ENCODE results near the gene ACSL4. TPM values are rescaled to one million over a fixed set of nuclear protein-coding genes. Genes with fewer than 3 reads are reported as not detected.

ACSL4 gene
- polyA plus RNA-seq, 1 donor from 2014 or later, result 101 TPM

DNA sequence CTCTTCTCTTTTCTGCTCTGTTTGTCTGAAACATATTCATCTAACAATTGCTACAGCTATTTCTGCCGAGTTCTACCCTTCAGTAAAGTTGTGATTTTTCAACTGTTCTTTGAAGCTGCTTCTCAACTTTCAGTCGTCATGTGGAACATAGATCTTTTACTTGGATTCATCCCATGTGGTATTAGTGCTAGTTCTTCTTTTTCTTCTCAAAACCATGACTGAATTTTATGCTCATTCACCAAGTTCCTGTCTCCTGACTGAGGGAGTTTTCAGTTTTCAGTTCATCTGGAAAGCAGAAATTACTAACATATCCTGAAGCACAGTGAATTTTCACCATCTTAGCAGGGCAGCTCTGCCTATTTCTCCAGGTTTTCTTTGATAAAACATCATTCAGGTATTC lies 12.1 kb downstream of the ACSL4 start:
- Histone ChIP-seq H2AFZ (ENCODE audit: low read depth, low read length) (no peak overlapping the region), H3K27me3 (ENCODE audit: insufficient read depth, low read depth, low read length) (no peaks in the 10 kb centered on the region), H3K79me2 (replicated peaks; ENCODE audit: insufficient read depth, low read length) (no peaks in the 10 kb centered on the region)

GRCh38 chrX:109719264-109719663 lies 13.8 kb downstream of the ACSL4 start:
- Histone ChIP-seq H3K36me3 (ENCODE audit: insufficient read depth, low read length) (no peaks in the 10 kb centered on the region), H3K9ac (ENCODE audit: low read length) (no peak overlapping the region), H4K20me1 (ENCODE audit: insufficient read depth) (no peaks in the 10 kb centered on the region), H3K27ac (ENCODE audit: low read length) (no peak overlapping the region), H2AFZ (ENCODE audit: low read depth, low read length) (no peak overlapping the region), H3K79me2 (replicated peaks; ENCODE audit: insufficient read depth, low read length) (no peaks in the 10 kb centered on the region), H3K9me3 (ENCODE audit: low read length) (no peaks in the 10 kb centered on the region), H3K4me2 (ENCODE audit: low read length) (no peak overlapping the region), H3K27me3 (ENCODE audit: insufficient read depth, low read depth, low read length) (no peaks in the 10 kb centered on the region), H3K4me3 (ENCODE audit: low read length) (no peak overlapping the region), H3F3A (ENCODE audit: insufficient read depth, low read length, poor library complexity, severe bottlenecking) (no peaks in the 10 kb centered on the region), H3K9me2 (ENCODE audit: insufficient read depth, low read length) (no peaks in the 10 kb centered on the region)
- TF ChIP-seq TAF1 (IDR thresholded peaks at IDR 0.05; ENCODE audit: low read depth) (no peak), POLR2AphosphoS5 (IDR thresholded peaks at IDR 0.05) (no peak), CTCF (IDR thresholded peaks at IDR 0.05; ENCODE audit: poor library complexity, severe bottlenecking) (no peak), RAD21 (conservative IDR thresholded peaks at IDR 0.05) (no peak), MXI1 (conservative IDR thresholded peaks at IDR 0.05; ENCODE audit: poor library complexity, severe bottlenecking) (no peak), EP300 (conservative IDR thresholded peaks at IDR 0.05; ENCODE audit: poor library complexity, severe bottlenecking) (no peak), EZH2 (IDR thresholded peaks at IDR 0.05; ENCODE audit: borderline replicate concordance, insufficient read depth, low read length, poor library complexity, severe bottlenecking) (no peak), SMC3 (conservative IDR thresholded peaks at IDR 0.05; ENCODE audit: poor library complexity) (no peak)
- TF ChIP-seq, protein P1, sequence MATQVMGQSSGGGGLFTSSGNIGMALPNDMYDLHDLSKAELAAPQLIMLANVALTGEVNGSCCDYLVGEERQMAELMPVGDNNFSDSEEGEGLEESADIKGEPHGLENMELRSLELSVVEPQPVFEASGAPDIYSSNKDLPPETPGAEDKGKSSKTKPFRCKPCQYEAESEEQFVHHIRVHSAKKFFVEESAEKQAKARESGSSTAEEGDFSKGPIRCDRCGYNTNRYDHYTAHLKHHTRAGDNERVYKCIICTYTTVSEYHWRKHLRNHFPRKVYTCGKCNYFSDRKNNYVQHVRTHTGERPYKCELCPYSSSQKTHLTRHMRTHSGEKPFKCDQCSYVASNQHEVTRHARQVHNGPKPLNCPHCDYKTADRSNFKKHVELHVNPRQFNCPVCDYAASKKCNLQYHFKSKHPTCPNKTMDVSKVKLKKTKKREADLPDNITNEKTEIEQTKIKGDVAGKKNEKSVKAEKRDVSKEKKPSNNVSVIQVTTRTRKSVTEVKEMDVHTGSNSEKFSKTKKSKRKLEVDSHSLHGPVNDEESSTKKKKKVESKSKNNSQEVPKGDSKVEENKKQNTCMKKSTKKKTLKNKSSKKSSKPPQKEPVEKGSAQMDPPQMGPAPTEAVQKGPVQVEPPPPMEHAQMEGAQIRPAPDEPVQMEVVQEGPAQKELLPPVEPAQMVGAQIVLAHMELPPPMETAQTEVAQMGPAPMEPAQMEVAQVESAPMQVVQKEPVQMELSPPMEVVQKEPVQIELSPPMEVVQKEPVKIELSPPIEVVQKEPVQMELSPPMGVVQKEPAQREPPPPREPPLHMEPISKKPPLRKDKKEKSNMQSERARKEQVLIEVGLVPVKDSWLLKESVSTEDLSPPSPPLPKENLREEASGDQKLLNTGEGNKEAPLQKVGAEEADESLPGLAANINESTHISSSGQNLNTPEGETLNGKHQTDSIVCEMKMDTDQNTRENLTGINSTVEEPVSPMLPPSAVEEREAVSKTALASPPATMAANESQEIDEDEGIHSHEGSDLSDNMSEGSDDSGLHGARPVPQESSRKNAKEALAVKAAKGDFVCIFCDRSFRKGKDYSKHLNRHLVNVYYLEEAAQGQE (IDR thresholded peaks at IDR 0.05; ENCODE audit: borderline replicate concordance), result no peak

More for the DNA sequence above, 12.1 kb downstream of the ACSL4 start:
- Histone ChIP-seq H3K9me2 (ENCODE audit: insufficient read depth, low read length) (no peaks in the 10 kb centered on the region), H3F3A (ENCODE audit: insufficient read depth, low read length, poor library complexity, severe bottlenecking) (no peaks in the 10 kb centered on the region), H3K4me3 (ENCODE audit: low read length) (no peak overlapping the region), H3K4me2 (ENCODE audit: low read length) (no peak overlapping the region), H4K20me1 (ENCODE audit: insufficient read depth) (no peaks in the 10 kb centered on the region), H3K9me3 (ENCODE audit: low read length) (no peaks in the 10 kb centered on the region), H3K27ac (ENCODE audit: low read length) (no peak overlapping the region), H3K36me3 (ENCODE audit: insufficient read depth, low read length) (no peaks in the 10 kb centered on the region), H3K9ac (ENCODE audit: low read length) (no peak overlapping the region)
- no peak for TF ChIP-seq EZH2 (IDR thresholded peaks at IDR 0.05; ENCODE audit: borderline replicate concordance, insufficient read depth, low read length, poor library complexity, severe bottlenecking)
- no peak for TF ChIP-seq CTCF (IDR thresholded peaks at IDR 0.05; ENCODE audit: poor library complexity, severe bottlenecking)
- no peak for TF ChIP-seq POLR2AphosphoS5 (IDR thresholded peaks at IDR 0.05)
- TF ChIP-seq, protein P1 (IDR thresholded peaks at IDR 0.05; ENCODE audit: borderline replicate concordance), result no peak
- TF ChIP-seq SMC3 (conservative IDR thresholded peaks at IDR 0.05; ENCODE audit: poor library complexity), result no peak
- no peak for TF ChIP-seq EP300 (conservative IDR thresholded peaks at IDR 0.05; ENCODE audit: poor library complexity, severe bottlenecking)
- no peak for TF ChIP-seq TAF1 (IDR thresholded peaks at IDR 0.05; ENCODE audit: low read depth)
